ENCODE measurements around the gene PPP1R3D. TPM values are rescaled to one million over a fixed set of nuclear protein-coding genes. Genes with fewer than 3 reads are reported as not detected.

The PPP1R3D gene
- total and polyA plus RNA-seq, 2 of the 13 experiments (the other 11 are each of a cell fraction or from before 2014, with no cell fraction given), result 1.2 to 3.7 TPM

DNA sequence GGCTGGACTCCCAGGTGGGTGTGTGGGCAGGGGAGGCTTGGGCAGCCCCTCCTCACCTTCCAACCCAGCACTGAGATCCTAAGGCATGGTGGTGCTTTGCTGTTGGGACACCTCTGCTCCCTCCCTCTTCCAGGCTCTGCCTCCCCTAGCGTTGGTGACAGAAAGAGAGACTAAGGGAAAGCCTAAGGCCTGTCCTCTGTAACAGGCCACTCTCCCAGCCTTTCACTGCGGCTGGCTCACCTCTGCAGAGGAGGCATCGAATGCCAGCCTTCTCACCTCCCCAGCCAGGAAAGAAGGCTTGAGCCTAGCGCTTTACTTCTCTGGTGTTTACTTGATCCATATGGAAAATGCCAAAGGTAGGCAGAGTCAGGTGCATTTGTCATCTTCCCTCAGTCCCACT is 14.6 kb upstream of the PPP1R3D start:
- ChIA-PET POLR2A (interaction anchor here (1.9 kb wide), 1 partner anchor 14 kb away, joined by 14 read pairs; the partner anchor contains the start of genes FAM217B and PPP1R3D), CTCF (ENCODE audit: low intra/inter-chr PET ratio, low total read pairs) (interaction anchor here (1.4 kb wide), 1 partner anchor 21 kb away, joined by 8 read pairs; the partner anchor contains the start of gene SYCP2)
- Histone ChIP-seq H3K9ac (ENCODE audit: insufficient read depth, low read depth, low read length) (no peak overlapping the region), H3K36me3 (replicated peaks in 1 of 2; ENCODE audit: control insufficient read depth in 1 of 2, insufficient read depth in 2 of 2, low read length in 2 of 2) (no peaks in the 10 kb centered on the region), H3K4me1 (ENCODE audit: insufficient read depth, low read length) (no peaks in the 10 kb centered on the region), H3K27me3 (ENCODE audit: control insufficient read depth in 1 of 2, insufficient read depth in 2 of 2, low read length in 2 of 2) (no peaks in the 10 kb centered on the region), H3K27ac (ENCODE audit: extremely low read length, insufficient read depth, low read length) (no peak overlapping the region), H3K4me2 (ENCODE audit: low read depth, low read length) (no peak overlapping the region), H4K20me1 (ENCODE audit: insufficient read depth, low read length) (no peaks in the 10 kb centered on the region), H2AFZ (ENCODE audit: low read length) (no peak overlapping the region), H3K9me3 (ENCODE audit: low read length) (no peaks in the 10 kb centered on the region), H3K79me2 (ENCODE audit: insufficient read depth, low read length) (no peaks in the 10 kb centered on the region), H3K4me3 (replicated peaks in 1 of 3; ENCODE audit: insufficient read depth in 1 of 3, low read depth in 2 of 3, low read length in 3 of 3) (no peak overlapping the region)
- BruUV-seq (replicated peaks), result no TSS peak
- ATAC-seq (peak; percentile 47), DNase-seq (ENCODE audit: low spot score) (no peak), FAIRE-seq (no peak)
- in situ Hi-C loops (cut with HindIII; ENCODE audit: extremely low pct_ligation_motif_present, low pct_unique_long_range_greater_than_20kb) (no loop called here), intact Hi-C loops (cut with micrococcal nuclease; ENCODE audit: unreplicated experiment) (loop anchor here (1.0 kb wide), 1 partner anchor 104 kb away; no protein-coding TSS in a partner anchor)
- TF ChIP-seq ZNF776 (CRISPR knock-in tag; IDR thresholded peaks at IDR 0.05) (no peak), MBD4 (IDR thresholded peaks at IDR 0.05; ENCODE audit: borderline replicate concordance, low read length) (no peak), HMG20A (CRISPR knock-in tag; IDR thresholded peaks at IDR 0.05; ENCODE audit: borderline replicate concordance) (no peak), ZNF747 (CRISPR knock-in tag; IDR thresholded peaks at IDR 0.05; ENCODE audit: borderline replicate concordance) (no peak), PAF1 (CRISPR knock-in tag; IDR thresholded peaks at IDR 0.05) (no peak)
- 66% methylated on average over 4 of the region's 4 CpGs for WGBS (ENCODE audit: low lambda C conversion rate)

DNA sequence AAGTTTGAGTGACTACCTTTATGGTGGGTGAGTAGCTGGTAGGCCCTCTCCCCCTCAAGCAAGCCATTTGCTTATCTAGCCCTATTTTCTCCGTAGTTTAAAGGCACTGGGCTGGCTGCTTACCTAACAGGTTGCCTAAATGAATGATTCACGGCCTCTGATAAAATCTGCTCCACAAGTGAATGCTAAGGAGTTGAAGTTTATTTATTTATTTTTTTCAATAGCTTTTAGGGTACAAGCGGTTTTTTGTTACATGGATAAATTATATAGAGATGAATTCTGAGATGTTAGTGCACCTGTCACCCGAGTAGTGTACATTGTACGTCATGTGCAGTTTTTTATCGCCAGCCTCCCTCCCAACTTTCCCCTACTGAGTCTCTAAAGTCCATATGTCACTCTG is 9.8 kb upstream of the PPP1R3D start:
- no TSS peak for BruUV-seq (replicated peaks)
- H3K4me2 ChIP-seq (ENCODE audit: low read depth, low read length), result no peak overlapping the region
- CTCF ChIA-PET (ENCODE audit: low intra/inter-chr PET ratio, low total read pairs), result interaction anchor here (1.8 kb wide), 1 partner anchor 16 kb away, joined by 5 read pairs; no protein-coding TSS in a partner anchor
- DNase-seq (ENCODE audit: low spot score), result no peak
- H3K4me1 ChIP-seq (ENCODE audit: insufficient read depth, low read length), result no peaks in the 10 kb centered on the region
- FAIRE-seq, result no peak
- H3K9me3 ChIP-seq (ENCODE audit: low read length), result no peaks in the 10 kb centered on the region
- ATAC-seq, result no peak
- H3K27me3 ChIP-seq (ENCODE audit: control insufficient read depth in 1 of 2, insufficient read depth in 2 of 2, low read length in 2 of 2), result no peaks in the 10 kb centered on the region
- H3K36me3 ChIP-seq (replicated peaks in 1 of 2; ENCODE audit: control insufficient read depth in 1 of 2, insufficient read depth in 2 of 2, low read length in 2 of 2), result peaks cover 1 to 4% of the 10 kb centered on the region in 2 experiments; a peak in 3 of 5 replicates
- H2AFZ ChIP-seq (ENCODE audit: low read length), result no peak overlapping the region
- H3K27ac ChIP-seq (ENCODE audit: extremely low read length, insufficient read depth, low read length), result no peak overlapping the region
- 93% methylated on average over 6 of the region's 6 CpGs for WGBS (ENCODE audit: low lambda C conversion rate)
- in situ Hi-C loops (cut with HindIII; ENCODE audit: extremely low pct_ligation_motif_present, low pct_unique_long_range_greater_than_20kb), result no loop called here
- POLR2A ChIA-PET, result interaction anchor here (1.6 kb wide), 1 partner anchor 9 kb away, joined by 4 read pairs; the partner anchor contains the start of genes FAM217B and PPP1R3D
- H4K20me1 ChIP-seq (ENCODE audit: insufficient read depth, low read length), result no peaks in the 10 kb centered on the region
- H3K79me2 ChIP-seq (ENCODE audit: insufficient read depth, low read length), result no peaks in the 10 kb centered on the region
- H3K9ac ChIP-seq (ENCODE audit: insufficient read depth, low read depth, low read length), result no peak overlapping the region
- no peak overlapping the region for H3K4me3 ChIP-seq (replicated peaks in 1 of 3; ENCODE audit: insufficient read depth in 1 of 3, low read depth in 2 of 3, low read length in 3 of 3)
- intact Hi-C loops (cut with micrococcal nuclease; ENCODE audit: unreplicated experiment), result loop anchor here (1.0 kb wide), 1 partner anchor 100 kb away; no protein-coding TSS in a partner anchor
- no peak for TF ChIP-seq SYNCRIP (IDR thresholded peaks at IDR 0.05; ENCODE audit: insufficient read depth, low read depth, low read length)
- no peak for TF ChIP-seq YEATS2 (CRISPR knock-in tag; IDR thresholded peaks at IDR 0.05; ENCODE audit: borderline replicate concordance)
- TF ChIP-seq ZNF292 (CRISPR knock-in tag; IDR thresholded peaks at IDR 0.05; ENCODE audit: borderline replicate concordance, low read depth), result no peak
- no peak for TF ChIP-seq CBFB (CRISPR knock-in tag; IDR thresholded peaks at IDR 0.05)
- TF ChIP-seq MTF1 (CRISPR knock-in tag; IDR thresholded peaks at IDR 0.05), result no peak
- no peak for TF ChIP-seq ELF3 (CRISPR knock-in tag; IDR thresholded peaks at IDR 0.05)
- no peak for TF ChIP-seq ZNF430 (CRISPR knock-in tag; IDR thresholded peaks at IDR 0.05)
- TF ChIP-seq KAT7 (CRISPR knock-in tag; IDR thresholded peaks at IDR 0.05; ENCODE audit: borderline replicate concordance), result no peak
- TF ChIP-seq HNRNPK (IDR thresholded peaks at IDR 0.05; ENCODE audit: low read depth, low read length, poor library complexity, severe bottlenecking), result no peak
- TF ChIP-seq, protein P1, sequence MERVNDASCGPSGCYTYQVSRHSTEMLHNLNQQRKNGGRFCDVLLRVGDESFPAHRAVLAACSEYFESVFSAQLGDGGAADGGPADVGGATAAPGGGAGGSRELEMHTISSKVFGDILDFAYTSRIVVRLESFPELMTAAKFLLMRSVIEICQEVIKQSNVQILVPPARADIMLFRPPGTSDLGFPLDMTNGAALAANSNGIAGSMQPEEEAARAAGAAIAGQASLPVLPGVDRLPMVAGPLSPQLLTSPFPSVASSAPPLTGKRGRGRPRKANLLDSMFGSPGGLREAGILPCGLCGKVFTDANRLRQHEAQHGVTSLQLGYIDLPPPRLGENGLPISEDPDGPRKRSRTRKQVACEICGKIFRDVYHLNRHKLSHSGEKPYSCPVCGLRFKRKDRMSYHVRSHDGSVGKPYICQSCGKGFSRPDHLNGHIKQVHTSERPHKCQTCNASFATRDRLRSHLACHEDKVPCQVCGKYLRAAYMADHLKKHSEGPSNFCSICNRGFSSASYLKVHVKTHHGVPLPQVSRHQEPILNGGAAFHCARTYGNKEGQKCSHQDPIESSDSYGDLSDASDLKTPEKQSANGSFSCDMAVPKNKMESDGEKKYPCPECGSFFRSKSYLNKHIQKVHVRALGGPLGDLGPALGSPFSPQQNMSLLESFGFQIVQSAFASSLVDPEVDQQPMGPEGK (CRISPR knock-in tag; IDR thresholded peaks at IDR 0.05), result no peak
- no peak for TF ChIP-seq SMYD3 (CRISPR knock-in tag; IDR thresholded peaks at IDR 0.05)

Measured in HepG2 (cell line).